HT-29 (cell line): ENCODE data around the gene BUD23. TPM values are rescaled to one million over a fixed set of nuclear protein-coding genes. Genes with fewer than 3 reads are reported as not detected.
"Not testable (repeated sequence)": the region's sequence is repeated elsewhere in the genome, so short reads cannot be mapped to it uniquely, and the experiment has no call there.

ENCODE experiments used
- DNase-seq: peaks from one replicate; pipeline ENCODE4 v3.0.0-alpha.2; 2015; ENCODE audit warnings: low spot score
- total RNA-seq: library from RNA; depleted of rRNA; stranded (reverse); fragments of >200 nt; shearing (Covaris generic); gene quantifications from 2 replicates; pipeline ENCODE4 v1.2.3, GENCODE V29; 2014

Gene BUD23
- total RNA-seq, 1 experiment from 2014 or later = 151 TPM

GRCh38 chr7:73718905-73719805, 35.8 kb downstream of the BUD23 start, which contains the start of gene STX1A:
Gene STX1A, minus strand, starts transcription at chr7:73719669. Its CDS starts 38 bp downstream, at chr7:73719631.
- DNase-seq = peak; percentile 72

GRCh38 chr7:73719806-73720169, 36.4 kb downstream of the BUD23 start:
- no peak for DNase-seq

- DNase-seq = not testable (repeated sequence)
Observed at GRCh38 chr7:73720443-73720842, 37.0 kb downstream of the BUD23 start.

- DNase-seq = peak; percentile 66
Observed at GRCh38 chr7:73721377-73721817, 38.0 kb downstream of the BUD23 start.

- not testable (repeated sequence) for DNase-seq
Observed at GRCh38 chr7:73722182-73722581, 38.8 kb downstream of the BUD23 start.

GRCh38 chr7:73722785-73723184, 39.4 kb downstream of the BUD23 start:
- DNase-seq = no peak

- DNase-seq = no peak
Observed at GRCh38 chr7:73723813-73724212, 40.4 kb downstream of the BUD23 start.

- DNase-seq = no peak
Observed at GRCh38 chr7:73726083-73726466, 42.7 kb downstream of the BUD23 start.

- no peak for DNase-seq
Observed at GRCh38 chr7:73727952-73728351, 44.6 kb downstream of the BUD23 start.

GRCh38 chr7:73728551-73728950, 45.2 kb downstream of the BUD23 start:
- DNase-seq = peak; percentile 2

GRCh38 chr7:73730485-73730884, 47.1 kb downstream of the BUD23 start:
- DNase-seq = no peak

- no peak for DNase-seq
Observed at GRCh38 chr7:73732397-73732796, 49.0 kb downstream of the BUD23 start.

- DNase-seq = peak; percentile 99
Observed at GRCh38 chr7:73734619-73735527, 51.5 kb downstream of the BUD23 start.

GRCh38 chr7:73735528-73735905, 52.1 kb downstream of the BUD23 start:
- DNase-seq = peak; percentile 17

- DNase-seq = no peak
Observed at GRCh38 chr7:73736885-73737284, 53.5 kb downstream of the BUD23 start.

GRCh38 chr7:73737491-73738219, 54.3 kb downstream of the BUD23 start:
- no peak for DNase-seq

- DNase-seq = peak; percentile 76
Observed at GRCh38 chr7:73738220-73738611, 54.8 kb downstream of the BUD23 start.

- DNase-seq = peak; percentile 99
Observed at GRCh38 chr7:73738612-73739386, 55.4 kb downstream of the BUD23 start, which contains the start of gene ABHD11. Gene ABHD11, minus strand, starts transcription at chr7:73738802. Its CDS starts 32 bp downstream, at chr7:73738770.

GRCh38 chr7:73739387-73739767, 56.0 kb downstream of the BUD23 start:
- DNase-seq = no peak

- DNase-seq = no peak
Observed at GRCh38 chr7:73740212-73740611, 56.8 kb downstream of the BUD23 start.

- peak; percentile 70 for DNase-seq
Observed at GRCh38 chr7:73740771-73741170, 57.4 kb downstream of the BUD23 start.
